Gastrocnemius medialis (tissue), 4 donors: ENCODE measurements around the gene KHSRP.

Experiments used
- POLR2A ChIP-seq, 2 donors: fragments of 450-650 bp; IDR thresholded peaks; one replicate each; pipeline ENCODE4 v1.6.1; 2017; ENCODE audit warnings: antibody characterized with exemption in 2 of 2, mild to moderate bottlenecking in 2 of 2, moderate library complexity in 2 of 2
- TF ChIP-seq, protein P1 (sequence below), 5 experiments: fragments of 450-650 bp in 3 of 5; fragments of 200-600 bp in 2 of 5; sonication (generic) in 2 of 5; IDR thresholded peaks in 4 of 5; conservative IDR thresholded peaks in 1 of 5; 1 replicate in 4 of 5; 2 replicates in 1 of 5; pipeline ENCODE4 v1.5.1; 2016 to 2019; ENCODE audit warnings: antibody characterized with exemption in 5 of 5, mild to moderate bottlenecking in 3 of 5, moderate library complexity in 3 of 5

DNA sequence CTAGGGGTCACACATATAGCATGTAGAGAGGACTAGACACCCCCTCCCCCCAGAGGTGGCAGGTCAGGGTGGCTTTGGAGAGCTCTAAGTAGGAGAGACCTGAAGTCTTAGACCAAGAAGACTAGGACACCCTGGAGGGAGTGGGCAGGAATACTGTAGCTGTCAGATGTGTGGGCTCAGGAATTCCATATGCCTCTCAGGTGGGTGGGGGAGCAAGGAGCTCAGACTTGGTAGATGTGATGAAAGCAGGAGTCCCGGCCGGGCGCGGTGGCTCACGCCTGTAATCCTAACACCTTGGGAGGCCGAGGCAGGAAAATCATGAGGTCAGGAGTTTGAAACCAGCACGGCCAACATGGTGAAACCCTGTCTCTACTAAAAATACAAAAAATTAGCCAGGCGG, 41.1 kb upstream of the KHSRP start:
- TF ChIP-seq, protein P1, sequence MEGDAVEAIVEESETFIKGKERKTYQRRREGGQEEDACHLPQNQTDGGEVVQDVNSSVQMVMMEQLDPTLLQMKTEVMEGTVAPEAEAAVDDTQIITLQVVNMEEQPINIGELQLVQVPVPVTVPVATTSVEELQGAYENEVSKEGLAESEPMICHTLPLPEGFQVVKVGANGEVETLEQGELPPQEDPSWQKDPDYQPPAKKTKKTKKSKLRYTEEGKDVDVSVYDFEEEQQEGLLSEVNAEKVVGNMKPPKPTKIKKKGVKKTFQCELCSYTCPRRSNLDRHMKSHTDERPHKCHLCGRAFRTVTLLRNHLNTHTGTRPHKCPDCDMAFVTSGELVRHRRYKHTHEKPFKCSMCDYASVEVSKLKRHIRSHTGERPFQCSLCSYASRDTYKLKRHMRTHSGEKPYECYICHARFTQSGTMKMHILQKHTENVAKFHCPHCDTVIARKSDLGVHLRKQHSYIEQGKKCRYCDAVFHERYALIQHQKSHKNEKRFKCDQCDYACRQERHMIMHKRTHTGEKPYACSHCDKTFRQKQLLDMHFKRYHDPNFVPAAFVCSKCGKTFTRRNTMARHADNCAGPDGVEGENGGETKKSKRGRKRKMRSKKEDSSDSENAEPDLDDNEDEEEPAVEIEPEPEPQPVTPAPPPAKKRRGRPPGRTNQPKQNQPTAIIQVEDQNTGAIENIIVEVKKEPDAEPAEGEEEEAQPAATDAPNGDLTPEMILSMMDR (IDR thresholded peaks at IDR 0.05 in 4 of 5, conservative IDR thresholded peaks at IDR 0.05 in 1 of 5), result no peak
- no peak for TF ChIP-seq POLR2A (IDR thresholded peaks at IDR 0.05)
